22Rv1 (cell line): ENCODE results near the gene CDCA7L.
"Not testable (repeated sequence)": the region's sequence is repeated elsewhere in the genome, so short reads cannot be mapped to it uniquely, and the experiment has no call there.

Experiments
- H3K27ac ChIP-seq: fragments of 450-650 bp; 2 replicates; pipeline ENCODE4 v1.5.1; 2017
- ZFX ChIP-seq: fragments of 450-650 bp; IDR thresholded peaks from 2 replicates; pipeline ENCODE4 v1.6.1; 2017; ENCODE audit warnings: antibody characterized with exemption, borderline replicate concordance
- TF ChIP-seq, protein P1 (sequence below): fragments of 450-650 bp; IDR thresholded peaks from 2 replicates; pipeline ENCODE4 v1.5.1; 2017; ENCODE audit warnings: mild to moderate bottlenecking

The CDCA7L gene

GRCh38 chr7:21868576-21868850 is 77.2 kb downstream of the CDCA7L start:
- TF ChIP-seq, protein P1, sequence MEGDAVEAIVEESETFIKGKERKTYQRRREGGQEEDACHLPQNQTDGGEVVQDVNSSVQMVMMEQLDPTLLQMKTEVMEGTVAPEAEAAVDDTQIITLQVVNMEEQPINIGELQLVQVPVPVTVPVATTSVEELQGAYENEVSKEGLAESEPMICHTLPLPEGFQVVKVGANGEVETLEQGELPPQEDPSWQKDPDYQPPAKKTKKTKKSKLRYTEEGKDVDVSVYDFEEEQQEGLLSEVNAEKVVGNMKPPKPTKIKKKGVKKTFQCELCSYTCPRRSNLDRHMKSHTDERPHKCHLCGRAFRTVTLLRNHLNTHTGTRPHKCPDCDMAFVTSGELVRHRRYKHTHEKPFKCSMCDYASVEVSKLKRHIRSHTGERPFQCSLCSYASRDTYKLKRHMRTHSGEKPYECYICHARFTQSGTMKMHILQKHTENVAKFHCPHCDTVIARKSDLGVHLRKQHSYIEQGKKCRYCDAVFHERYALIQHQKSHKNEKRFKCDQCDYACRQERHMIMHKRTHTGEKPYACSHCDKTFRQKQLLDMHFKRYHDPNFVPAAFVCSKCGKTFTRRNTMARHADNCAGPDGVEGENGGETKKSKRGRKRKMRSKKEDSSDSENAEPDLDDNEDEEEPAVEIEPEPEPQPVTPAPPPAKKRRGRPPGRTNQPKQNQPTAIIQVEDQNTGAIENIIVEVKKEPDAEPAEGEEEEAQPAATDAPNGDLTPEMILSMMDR: no peak
- TF ChIP-seq ZFX: no peak
- H3K27ac ChIP-seq: no peak overlapping the region

GRCh38 chr7:21867816-21868575 is 77.7 kb downstream of the CDCA7L start:
- H3K27ac ChIP-seq: no peak overlapping the region
- TF ChIP-seq, protein P1: no peak
- no peak for TF ChIP-seq ZFX

DNA sequence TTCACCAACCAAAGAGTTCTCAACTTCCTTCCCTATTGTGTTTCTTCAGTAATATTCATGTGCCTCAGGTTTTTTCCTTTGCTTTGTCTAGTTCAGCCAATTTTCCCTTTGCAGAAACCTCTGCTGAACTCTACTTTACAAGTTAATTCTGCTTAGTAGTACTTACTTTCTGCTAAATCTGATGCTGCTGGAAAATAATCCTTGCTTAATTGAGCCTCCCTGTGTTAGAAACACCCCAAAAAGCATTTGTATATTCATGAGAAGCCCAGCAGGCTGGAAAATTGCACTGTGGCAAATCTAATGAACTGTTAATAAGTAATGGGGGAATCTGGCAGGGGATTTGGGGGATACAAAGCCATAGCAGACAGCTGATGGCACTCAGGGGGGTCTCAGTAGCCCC is 78.5 kb downstream of the CDCA7L start:
- TF ChIP-seq, protein P1: no peak
- TF ChIP-seq ZFX: no peak
- H3K27ac ChIP-seq: no peak overlapping the region

DNA sequence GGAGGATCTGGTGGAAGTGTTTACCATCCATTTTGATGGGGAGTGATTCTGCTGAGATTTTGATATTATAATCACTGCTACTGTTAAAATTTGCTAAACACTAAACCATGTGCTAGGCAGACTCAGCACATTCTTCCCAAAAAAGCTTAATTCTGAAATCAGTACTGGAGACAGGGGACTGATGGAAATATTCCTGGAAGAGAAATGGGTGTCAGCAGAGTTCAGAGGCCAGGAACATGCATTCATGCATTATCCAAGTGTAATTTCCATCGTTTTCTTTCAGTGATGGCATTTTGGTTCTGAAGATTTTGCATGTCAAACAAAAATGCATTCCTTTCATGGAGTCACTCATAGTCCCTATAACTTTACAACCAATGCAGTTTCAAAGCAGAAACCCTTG is 79.0 kb downstream of the CDCA7L start:
- H3K27ac ChIP-seq: no peak overlapping the region
- TF ChIP-seq, protein P1: no peak
- TF ChIP-seq ZFX: no peak

DNA sequence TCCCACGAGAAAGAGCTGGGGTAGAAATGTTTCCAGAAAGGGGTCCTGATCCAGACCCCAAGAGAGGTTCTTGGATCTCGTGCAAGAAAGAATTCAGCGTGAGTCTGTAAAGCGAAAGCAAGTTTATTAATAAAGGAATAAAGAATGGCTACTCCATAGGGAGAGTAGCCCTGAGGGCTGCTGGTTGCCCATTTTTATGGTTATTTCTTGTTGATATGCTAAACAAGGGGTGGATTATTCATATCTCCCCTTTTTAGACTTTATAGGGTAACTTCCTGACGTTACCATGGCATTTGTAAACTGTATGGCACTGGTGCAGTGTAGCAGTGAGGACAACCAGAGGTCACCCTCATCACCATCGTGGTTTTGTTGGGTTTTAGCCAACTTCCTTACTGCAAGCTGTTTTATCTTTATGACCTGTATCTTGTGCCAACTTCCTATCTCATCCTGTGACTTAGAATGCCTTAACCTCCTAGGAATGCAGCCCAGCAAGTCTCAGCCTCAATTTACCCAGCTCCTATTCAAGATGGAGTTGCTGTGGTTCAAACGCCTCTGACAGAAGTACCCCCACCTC is 80.0 kb downstream of the CDCA7L start:
- H3K27ac ChIP-seq: not testable (repeated sequence)

DNA sequence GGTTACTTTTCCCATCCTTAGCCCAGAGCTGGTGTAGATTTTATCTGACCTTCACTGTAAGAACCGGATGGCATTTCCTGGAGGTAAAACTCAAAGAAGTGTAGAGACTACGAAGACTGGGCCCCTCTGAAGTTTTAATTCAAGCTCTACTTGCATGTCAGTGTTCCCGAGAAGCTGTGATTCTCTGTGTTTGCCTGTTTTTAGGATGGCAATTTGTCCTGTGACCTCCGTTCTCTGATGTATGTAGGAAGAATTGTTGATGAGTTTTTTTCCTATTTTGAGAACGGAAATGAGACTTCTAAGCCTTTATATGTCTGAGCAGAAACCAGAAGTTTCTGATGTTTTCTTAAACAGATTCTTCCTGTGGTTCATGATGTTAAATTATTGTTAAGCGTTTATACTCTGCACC is 94.1 kb downstream of the CDCA7L start:
- TF ChIP-seq, protein P1: no peak
- TF ChIP-seq ZFX: no peak
- H3K27ac ChIP-seq: no peak overlapping the region
